Activated CD8-positive, alpha-beta memory T cell treated with anti-CD3 and anti-CD28 coated beads, Interleukin-2, amount 50 U/mL, for 1 hour (primary cell): ENCODE measurements around the gene BTBD3.

Experiments used
- DNase-seq: peaks from one replicate; pipeline ENCODE4 v3.0.0-alpha.2; 2020; ENCODE audit errors: extremely low read depth

Gene BTBD3

DNA sequence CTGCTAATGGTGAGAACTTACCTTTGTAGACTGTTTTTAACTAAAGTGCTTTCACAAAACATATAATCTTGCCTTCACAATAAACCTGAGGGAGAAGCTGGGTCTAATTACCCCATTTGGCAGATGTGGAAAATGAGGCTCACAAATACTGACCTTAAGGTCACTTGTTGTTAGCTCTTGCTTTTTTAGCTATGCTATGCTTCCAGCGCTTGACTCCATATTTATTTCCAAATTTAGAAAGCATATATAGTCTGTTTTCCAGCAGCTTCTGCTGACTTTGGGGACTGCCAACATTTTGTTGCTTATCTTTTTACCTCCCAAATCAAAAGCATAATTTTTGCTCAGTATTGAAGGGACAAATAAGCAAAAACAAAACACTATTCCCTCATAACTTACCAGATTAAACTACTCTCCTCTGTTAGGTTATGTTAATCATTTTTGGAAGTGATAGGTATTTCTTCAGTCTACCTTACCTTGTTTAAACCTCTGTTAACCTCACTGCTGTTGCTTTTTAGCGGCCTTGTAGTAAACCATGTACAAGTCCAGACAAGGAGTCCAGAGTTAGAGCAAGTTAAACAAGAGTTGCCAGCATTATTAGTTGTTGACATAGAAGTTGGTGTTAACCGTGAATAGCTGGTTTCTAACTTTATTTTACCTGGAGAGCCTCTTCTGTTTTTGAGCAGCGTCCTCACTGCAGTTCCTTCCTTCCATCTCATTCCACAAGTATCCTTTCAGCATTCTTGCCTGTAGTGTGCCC is 4.9 kb upstream of the BTBD3 start:
- no peak for DNase-seq

DNA sequence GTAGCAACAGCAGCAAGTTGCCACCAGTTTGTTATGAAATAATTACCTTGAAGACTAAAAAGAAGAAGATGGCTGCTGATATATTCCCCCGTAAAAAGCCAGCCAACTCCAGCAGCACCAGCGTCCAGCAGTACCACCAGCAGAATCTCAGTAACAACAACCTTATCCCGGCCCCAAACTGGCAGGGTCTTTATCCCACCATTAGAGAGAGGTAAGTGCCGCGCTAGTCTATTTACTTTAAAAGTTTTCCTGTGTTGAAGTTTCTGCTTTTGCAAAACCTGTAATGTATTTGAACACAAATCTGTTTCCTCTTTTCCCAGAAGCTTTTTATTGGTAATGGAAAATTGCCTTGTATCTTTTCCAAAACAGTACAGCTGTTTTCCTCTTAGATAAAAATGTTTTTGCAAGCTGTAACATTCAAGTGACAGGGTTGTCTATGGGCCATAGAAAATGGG is 725 bp downstream of the BTBD3 start:
- DNase-seq, result no peak

GRCh38 chr20:11918981-11919380 is 1.3 kb downstream of the BTBD3 start:
- DNase-seq, result no peak

DNA sequence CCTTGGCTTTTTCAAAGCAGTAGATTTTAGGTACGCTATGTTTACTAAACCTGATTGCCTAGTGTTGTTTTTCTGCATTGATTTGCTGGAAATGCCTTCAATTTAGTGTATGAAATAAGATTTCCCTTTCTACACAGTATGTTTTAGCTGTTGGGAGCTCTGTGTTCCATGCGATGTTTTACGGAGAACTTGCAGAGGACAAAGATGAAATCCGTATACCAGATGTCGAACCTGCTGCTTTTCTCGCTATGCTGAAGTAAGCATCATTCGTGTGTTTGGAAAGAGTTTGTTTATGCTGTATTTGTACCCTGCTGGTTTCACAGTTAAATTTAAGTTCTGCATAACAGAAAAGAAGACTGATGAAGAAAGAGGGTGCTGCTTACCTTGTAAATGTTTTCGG is 1.9 kb downstream of the BTBD3 start:
- DNase-seq, result no peak

DNA sequence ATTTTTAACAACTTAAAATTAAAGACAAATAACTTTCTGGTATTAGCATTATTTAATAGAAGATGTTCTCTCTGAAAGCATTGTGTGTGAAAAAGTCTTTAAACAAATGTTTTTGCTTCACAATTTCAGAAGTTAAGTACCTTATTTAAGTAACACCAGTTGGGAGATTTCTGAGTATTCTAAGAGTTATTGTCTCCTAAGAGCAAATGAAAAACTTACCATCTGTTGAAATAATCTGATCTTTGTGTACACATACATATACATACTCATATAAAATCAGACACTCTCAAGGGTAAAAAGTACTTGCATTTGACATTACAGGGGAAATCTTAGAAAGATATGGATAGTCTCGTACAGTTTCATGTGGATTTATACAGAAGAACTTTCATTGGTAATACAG is 2.4 kb downstream of the BTBD3 start:
- no peak for DNase-seq

DNA sequence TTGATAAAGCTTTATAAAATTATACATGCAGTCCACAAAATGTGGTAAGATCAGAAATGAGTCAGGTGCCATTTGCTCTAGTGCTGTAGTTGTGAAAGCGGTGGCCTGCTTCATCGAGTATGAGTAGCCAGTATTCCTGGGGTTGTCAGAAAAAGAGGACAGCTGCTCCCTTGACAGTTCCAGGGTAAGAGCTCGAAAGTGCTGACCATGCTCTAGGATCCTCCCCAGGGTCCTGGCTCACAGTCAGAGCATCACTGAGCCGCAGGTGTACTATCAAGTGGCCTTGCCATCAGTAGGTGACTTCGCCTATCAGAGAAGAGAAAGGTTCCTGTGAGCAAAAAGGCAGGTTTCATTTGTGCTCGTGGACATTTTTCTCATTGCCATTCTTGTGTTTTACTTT is 3.6 kb downstream of the BTBD3 start:
- no peak for DNase-seq

DNA sequence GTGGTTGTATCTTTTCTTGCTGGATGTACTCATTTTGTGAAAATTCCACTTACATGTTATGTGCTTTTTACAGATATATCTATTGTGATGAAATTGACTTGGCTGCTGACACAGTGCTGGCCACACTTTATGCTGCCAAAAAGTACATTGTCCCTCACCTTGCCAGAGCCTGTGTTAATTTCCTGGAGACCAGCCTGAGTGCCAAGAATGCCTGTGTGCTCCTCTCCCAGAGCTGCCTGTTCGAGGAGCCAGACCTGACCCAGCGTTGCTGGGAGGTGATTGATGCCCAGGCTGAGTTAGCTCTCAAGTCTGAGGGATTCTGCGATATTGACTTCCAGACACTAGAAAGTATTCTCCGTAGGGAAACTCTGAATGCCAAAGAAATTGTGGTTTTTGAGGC is 4.9 kb downstream of the BTBD3 start:
- no peak for DNase-seq

- no peak for DNase-seq
Measured at GRCh38 chr20:11924923-11925322, 7.2 kb downstream of the BTBD3 start.

DNA sequence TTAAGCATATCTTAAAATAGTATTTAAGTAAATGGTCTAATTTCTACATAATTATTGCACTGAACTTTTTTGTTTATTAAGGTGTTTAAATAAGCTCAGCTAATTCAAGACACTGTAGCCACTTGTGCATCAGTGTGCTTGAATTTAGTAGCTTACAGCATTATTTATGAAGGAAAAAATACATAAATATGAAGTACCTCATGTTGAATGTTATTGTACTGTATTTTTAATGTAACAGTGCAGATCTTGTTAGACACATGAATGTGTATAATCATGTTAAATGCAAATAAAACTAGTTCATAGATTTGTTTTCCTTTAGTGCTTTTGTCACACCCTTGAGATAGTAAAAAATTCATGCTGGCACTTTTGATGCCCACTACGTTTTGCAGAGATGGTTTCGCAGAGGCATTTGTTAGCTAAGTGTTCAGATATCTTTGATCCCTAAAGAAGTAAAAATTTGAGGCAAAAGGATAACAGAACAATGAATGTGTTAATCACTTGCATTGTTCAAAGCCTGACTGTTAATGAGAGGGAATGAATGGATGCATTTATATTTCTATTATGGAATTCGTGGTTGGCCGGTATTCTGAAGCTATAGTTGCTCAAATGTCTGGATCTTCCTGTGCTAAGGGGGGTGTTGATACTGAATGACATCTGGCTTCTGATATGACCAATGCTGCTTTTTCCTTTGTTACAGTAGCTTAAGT is 8.8 kb downstream of the BTBD3 start:
- no peak for DNase-seq

DNA sequence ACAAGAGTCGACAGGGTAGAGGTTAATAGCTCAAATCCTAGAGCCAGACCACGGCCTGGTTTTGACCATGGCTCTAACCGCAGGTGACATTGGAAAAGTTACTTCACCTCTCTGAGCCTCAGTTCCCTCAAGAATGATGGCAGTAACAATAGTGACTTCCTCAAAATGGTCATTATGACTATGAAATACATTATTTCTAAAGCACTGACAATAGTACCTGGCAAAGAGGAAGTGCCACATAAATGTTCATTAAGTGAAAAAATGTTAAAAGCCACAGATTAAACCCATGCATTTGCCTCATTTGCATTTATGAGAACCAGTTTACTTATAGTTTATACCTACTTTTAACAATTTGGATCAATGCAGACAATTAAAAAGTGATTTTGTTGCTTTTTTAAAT is 12.3 kb downstream of the BTBD3 start:
- no peak for DNase-seq

DNA sequence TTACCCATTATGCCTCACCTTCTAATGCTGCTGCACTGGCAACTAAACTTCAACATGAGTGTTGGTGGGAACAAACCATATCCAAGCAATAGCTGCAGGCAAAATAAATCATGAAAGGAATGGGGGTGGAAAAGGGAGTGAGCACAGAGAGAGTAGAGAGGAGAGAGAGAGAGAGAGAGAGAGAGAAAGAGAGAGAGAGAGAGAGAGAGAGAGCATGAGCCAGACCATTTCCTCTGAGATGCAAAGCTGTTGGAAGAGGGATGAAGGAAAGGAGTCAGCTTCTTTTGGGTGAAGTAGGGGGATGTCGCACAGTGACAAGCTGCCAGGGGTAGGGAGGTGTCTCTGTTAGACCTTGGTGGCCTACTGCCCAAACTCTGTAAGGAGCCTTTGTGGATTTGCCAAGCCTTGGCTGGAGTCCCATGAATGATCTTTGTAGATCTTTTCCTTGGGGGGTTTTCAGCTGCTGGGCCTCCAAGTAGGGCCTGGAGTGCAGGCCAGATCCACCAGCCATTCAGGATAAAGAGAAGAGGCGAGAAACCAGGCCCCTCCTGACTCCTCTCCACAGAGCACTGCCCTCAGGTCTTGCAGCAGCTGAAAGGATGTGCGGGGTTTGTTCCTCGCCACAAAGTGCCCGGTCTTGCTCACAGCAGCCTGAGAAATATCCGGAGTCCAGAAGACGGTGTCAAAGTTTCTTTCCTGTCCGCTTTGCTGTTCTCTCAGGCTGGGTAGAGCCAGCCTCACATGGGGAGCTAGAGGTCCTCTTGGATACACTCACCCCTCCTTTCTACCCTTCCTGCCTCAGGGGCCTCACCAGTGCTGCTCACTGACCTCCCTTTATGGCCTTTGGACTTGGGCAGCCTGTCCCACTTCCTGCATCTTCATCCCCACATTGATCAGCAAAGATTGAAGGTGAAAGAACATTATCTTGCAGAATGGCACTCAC is 17.8 kb downstream of the BTBD3 start:
- no peak for DNase-seq

DNA sequence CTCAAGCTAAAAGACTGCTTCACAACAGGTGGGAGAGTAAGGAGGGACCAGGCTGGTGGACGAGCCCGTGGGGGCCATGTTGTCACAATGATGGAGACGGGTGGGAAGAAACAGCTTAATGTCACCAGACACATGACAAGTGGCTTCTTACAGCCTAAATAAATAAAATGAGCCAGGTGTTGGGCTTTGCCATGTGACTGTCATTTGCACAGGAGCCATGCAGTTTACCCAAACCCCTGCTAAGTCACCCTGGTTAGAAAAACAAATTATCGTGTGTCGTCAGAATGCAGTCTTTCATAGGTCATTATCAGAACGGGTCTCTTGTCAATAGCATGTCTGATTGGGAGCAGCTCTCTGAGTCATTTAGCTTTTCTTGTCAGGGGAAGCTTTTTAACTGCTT is 18.5 kb downstream of the BTBD3 start:
- no peak for DNase-seq

DNA sequence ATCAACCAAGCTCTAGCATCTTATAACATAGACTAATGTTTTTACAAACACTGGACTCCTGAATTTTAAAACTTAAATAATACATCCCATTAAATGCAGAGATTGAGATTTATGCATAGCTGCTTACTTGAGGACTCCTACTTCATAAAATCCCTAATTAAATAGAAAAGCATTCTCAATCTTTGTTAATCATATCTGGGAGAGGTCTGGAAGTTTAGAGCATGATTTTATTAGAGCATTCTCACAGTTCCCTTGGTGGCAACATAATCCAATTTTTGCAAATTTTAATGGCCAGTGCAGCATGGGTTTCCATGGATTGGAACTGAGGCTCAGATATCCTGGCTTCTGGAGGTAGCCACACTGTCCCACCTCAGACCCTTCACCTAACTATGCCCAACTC is 19.5 kb downstream of the BTBD3 start:
- DNase-seq, result no peak

DNA sequence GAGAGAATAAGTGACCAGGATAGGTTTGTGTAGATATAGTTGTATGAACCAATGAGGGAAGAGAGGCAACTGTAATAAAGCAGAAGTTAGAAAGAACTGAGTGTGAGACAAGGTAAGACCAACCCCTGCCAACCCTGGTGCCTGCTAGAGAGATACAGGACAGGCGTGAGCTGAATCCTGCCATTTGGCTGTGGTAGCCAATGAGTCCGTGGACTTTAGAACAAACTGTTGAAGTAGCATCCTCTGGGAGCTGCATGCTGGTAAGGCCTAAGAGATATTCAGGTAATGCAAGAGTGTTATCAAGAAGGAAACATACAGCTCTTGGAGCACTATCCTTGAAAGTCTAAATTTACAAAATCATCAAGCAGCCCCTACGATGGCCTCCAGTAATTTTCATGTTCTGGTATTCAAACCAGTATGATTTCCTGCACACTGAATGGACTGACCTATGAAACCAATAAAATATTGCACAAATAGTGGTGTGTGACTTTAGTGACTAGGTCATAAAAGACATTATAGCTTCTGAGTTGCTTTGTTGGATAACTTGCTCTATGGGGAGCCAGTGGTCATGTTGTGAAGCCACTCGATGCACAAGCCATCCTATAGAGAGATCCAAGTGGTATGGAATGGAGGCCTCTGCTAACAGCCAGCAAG is 24.0 kb downstream of the BTBD3 start:
- no peak for DNase-seq

GRCh38 chr20:11943778-11944177 is 26.1 kb downstream of the BTBD3 start:
- no peak for DNase-seq

DNA sequence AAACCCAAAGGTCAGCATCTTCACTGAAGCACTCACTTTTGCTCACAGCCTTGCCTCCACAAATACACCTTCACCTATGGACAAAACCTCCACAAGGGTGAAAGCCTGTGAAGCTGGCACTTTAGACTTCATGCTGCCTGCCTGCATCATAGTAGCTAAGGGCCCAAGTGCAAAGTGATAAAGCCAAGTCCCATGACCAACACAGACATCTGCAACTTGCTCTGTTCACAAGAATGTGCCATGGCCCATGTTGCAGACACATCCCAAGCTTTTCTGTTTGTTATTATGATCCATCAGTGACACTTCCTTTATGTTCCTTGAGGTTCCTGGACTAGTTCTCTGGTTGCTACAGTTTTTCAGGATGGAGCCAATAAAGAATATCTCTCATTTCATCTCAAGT is 31.1 kb downstream of the BTBD3 start:
- DNase-seq, result no peak

GRCh38 chr20:11949711-11950110 is 32.0 kb downstream of the BTBD3 start:
- no peak for DNase-seq

- DNase-seq, result no peak
Measured at GRCh38 chr20:11951696-11952095, 34.0 kb downstream of the BTBD3 start.

DNA sequence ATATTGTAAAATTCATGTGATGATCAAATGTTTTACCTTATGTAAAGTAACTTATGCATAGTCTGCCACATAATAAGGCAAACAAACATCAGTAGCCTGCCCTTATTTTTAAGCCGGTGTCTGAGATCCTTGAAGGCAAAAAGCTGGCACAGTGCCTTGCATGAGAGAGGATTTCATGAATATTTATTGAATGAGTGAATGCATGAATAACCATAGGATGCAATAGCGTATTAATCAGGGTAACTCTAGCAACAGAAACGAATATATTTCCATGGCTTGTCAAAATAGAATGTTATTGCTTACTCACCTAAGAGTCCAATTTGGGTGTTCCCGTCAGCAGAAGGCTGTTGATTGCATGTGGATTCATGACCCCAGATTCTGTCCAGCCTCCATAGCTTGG is 34.9 kb downstream of the BTBD3 start:
- no peak for DNase-seq

DNA sequence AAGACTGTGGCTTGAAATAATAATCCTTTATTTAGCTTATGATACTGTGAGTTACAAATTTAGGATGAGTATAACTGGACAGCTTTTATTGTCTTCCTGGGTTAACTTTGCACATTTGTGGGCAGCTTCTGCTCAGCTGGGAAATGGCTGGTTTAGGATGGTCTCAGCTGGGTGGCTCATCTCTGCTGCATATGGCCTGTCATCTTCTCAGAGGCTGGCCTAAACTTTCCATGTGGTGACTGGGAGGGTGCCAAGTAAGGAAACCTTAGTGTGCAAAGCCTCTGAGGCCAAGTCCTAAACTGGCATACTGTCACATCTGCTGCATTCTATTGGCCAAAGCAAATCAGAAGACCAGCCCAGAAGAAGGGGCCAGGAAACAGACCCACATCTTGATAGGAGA is 40.2 kb downstream of the BTBD3 start:
- DNase-seq, result no peak

DNA sequence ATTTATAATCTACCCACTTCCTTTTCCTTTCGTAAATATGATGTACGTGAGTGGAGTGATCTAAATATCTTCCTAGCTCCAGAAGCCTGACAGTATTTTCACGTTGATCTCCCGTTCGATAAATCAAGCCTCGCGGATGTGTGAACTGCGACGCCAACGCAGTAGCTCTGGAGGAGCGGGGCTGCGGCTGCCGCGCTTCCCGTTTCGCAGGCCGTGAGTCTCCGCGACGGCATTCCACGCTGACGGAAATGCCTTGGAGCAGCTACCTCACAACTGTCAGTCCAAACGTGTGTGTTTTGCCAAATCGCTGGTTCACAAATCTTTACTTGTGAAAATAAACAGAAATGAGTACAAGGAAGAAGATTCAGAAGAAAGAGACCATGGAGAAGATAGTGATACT is 41.2 kb downstream of the BTBD3 start:
- no peak for DNase-seq

DNA sequence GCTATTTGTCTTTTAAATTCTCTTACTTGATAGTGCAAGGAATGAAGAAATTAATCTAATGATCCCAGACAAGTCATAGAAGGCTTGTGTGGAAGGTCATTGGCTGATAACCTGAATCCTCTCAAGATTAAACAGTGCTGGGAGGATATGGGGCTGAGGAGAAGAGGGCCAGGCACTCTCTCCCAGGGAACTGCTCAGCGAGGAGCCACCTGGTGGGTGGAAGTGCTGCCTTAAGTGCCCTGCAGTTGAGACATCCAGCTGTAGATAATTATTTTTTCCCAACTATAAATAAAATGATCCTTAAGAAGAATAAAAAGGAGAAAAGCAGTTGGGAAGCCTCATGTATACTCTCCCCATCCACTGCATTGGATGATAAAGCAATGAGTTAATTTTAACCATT is 47.9 kb downstream of the BTBD3 start:
- no peak for DNase-seq
